ENCODE results near the gene GPAT2. TPM values are rescaled to one million over a fixed set of nuclear protein-coding genes. Genes with fewer than 3 reads are reported as not detected.
"Not testable (repeated sequence)": the region's sequence is repeated elsewhere in the genome, so short reads cannot be mapped to it uniquely, and the experiment has no call there.

Gene GPAT2
- total RNA-seq, 4 donors from 2014 or later: 0.38 to 3.6 (median 1.4) TPM

DNA sequence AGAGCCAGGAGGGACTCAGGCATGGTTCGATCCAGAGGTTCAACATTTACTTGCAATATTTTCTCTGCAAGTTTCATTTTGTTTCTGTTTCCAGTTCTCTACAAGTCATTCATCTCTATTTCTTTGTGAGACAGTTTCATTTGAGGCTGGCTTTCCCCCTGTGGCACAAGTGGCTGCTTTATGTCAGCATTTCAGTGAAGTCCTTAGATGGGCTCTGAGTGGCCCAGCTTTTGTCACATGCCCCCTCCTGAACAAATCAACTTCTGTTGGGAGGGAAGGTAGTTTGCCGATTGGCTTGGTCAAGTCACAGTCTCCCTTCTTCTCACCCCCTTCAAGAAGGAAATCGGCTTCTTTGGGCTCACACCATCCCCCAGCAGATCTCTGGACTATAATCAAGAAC lies 17.9 kb upstream of the GPAT2 start:
- peak in 1 of 2 donors; percentile 13 for DNase-seq (ENCODE audit: low spot score in 2 of 2)
- 89 to 96% methylated on average over 2 to 3 of the region's 3 CpGs for WGBS, 2 donors
- intact Hi-C loops (cut with DNase I; ENCODE audit: low total_unique reads); H3K4me3 ChIP-seq (ENCODE audit: low read depth, poor library complexity, severe bottlenecking): not testable (repeated sequence)

DNA sequence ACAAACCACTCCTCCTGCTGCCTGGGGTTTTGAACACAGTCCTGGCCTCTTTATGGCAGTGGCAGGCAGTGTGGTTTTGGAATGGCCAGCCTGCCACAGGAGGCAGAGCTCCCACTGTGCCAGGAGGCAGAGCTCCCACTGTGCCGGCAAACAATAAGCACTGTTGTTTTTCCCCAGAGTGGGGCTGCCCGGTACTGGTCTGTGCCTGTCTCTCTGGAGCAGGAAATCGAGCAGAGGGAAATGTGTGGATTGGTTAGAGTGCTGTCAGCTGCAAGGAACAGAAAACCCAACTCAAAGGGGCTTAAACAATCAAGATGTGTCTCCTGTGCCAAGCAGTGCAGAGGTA lies 15.2 kb upstream of the GPAT2 start:
- intact Hi-C loops (cut with DNase I; ENCODE audit: low total_unique reads); H3K4me3 ChIP-seq (ENCODE audit: low read depth, poor library complexity, severe bottlenecking); DNase-seq (ENCODE audit: low spot score in 2 of 2): not testable (repeated sequence)
- WGBS, 2 donors: no CpG with 5 or more reads among the region's 3 CpGs

DNA sequence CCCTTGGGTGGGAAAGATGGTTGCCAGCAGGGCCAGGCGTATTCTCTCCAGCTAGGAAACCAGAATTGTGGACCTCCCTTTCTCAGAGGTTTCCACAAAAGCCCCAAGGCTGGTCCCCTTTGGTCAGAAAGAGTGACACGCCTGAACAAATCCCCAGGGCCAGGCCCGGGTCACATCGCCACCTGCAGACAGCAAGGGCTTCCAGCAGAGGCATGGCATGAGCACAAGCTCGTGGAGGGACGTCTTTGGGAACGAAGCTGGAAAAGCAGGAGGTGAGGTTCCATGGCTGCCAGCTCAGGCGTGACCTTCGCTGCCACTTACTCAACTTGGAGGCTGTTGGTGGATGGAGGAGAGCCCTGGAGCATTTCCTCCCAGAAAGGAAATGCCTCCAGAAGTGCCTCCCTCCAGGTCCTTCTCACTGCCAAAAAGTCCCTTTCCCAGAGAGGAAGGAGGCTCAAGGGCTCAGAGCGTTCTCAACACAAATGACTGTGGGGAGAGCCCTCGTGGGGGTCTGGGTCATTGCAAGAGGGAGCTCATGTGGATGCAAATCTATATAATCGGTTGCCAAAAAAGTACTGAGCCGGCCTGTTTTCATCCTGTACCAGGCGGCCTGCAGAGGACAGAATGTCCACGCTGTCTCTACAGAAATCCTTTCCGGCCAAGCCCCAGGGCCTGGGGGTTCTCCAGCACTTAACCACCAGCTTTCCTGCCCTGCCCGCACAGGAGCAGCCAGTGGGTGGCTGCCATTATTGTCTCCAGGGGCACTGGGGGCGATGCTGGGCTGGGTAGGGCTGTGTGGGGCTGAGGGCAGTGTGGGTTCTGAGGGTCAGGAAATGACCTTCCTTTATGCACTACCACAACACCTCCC lies 14.6 kb upstream of the GPAT2 start:
- intact Hi-C loops (cut with DNase I; ENCODE audit: low total_unique reads): not testable (repeated sequence)
- DNase-seq (ENCODE audit: low spot score in 2 of 2): peak in 1 of 2 donors; percentile 50

DNA sequence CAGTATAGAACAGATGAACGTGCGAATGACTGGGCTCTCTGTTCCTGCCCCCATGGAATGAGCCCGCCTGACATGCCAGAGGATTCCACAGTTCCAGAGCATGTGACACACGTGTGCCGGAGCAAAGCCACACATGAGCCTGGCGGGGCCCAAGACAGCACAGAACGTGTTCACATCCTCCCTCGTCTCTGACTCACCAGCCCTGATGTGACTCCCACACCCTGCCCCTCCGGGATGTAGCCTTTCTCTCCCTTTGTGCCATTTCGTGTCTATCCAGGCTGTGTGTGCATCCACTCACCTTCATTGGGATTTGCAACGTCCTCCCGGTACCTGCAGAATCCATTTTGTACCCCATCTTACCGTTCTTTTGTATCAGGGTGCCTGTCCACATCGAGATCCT lies 838 bp upstream of the GPAT2 start:
- intact Hi-C loops (cut with DNase I; ENCODE audit: low total_unique reads); H3K4me3 ChIP-seq (ENCODE audit: low read depth, poor library complexity, severe bottlenecking): not testable (repeated sequence)
- WGBS, 2 donors: no CpG with 5 or more reads among the region's 14 CpGs

More for the DNA sequence above, 14.6 kb upstream of the GPAT2 start:
- WGBS, 2 donors: 42 to 92% methylated on average over 2 to 9 of the region's 18 CpGs
- not testable (repeated sequence) for H3K4me3 ChIP-seq (ENCODE audit: low read depth, poor library complexity, severe bottlenecking)

DNA sequence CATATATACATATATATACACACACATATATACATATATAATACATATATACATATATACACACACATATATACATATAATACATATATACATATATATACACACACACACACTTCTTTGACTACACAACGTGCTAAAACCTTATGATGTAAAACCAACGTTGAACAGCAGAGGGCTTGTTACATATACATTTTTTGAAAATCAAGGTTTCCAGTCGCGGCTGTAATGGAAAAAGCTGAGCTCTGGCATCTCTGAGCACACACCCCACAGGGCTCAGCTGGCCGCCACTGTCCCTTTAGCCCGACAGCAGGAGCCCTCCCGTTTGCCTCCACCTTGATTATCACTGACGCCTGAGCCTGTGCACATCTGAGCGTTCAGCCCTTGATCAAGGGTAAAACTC lies 719 bp downstream of the GPAT2 start:
- WGBS, 2 donors: 0 to 9% methylated on average over 1 of the region's 9 CpGs

More for the DNA sequence above, 838 bp upstream of the GPAT2 start:
- not testable (repeated sequence) for DNase-seq (ENCODE audit: low spot score in 2 of 2)

DNA sequence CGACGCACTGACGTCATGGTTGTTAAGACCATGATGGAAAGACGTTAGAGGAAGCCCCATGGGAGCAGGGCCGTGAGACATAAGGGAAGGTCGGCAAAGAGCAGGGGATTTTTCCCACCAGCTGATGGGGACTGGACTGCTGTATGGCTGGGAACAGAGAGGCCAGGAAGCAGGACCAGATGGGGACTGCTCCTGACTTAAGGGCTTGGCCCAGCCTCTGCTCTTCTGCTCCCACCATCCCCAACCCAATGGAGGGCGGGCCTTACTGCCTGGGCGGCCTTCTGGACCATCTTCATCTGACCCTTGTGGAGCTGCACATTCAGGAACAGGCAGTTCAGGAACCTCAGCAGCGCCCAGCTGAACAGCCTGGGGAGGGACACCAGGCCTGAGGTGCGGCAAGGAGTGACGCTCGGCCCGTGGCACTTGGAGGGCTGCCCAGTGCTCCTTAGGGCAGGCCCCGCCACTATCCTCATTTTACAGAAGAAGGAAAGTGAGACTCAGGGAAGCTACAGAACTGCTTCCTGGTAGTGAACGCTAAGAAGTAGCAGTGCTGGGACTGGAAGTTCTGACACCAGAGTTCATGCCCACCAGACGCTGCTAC lies 6.9 kb downstream of the GPAT2 start:
- H3K4me3 ChIP-seq (ENCODE audit: low read depth, poor library complexity, severe bottlenecking); intact Hi-C loops (cut with DNase I; ENCODE audit: low total_unique reads); DNase-seq (ENCODE audit: low spot score in 2 of 2): not testable (repeated sequence)
- WGBS, 2 donors: no CpG with 5 or more reads among the region's 16 CpGs

More for the DNA sequence above, 719 bp downstream of the GPAT2 start:
- DNase-seq (ENCODE audit: low spot score in 2 of 2); intact Hi-C loops (cut with DNase I; ENCODE audit: low total_unique reads); H3K4me3 ChIP-seq (ENCODE audit: low read depth, poor library complexity, severe bottlenecking): not testable (repeated sequence)

DNA sequence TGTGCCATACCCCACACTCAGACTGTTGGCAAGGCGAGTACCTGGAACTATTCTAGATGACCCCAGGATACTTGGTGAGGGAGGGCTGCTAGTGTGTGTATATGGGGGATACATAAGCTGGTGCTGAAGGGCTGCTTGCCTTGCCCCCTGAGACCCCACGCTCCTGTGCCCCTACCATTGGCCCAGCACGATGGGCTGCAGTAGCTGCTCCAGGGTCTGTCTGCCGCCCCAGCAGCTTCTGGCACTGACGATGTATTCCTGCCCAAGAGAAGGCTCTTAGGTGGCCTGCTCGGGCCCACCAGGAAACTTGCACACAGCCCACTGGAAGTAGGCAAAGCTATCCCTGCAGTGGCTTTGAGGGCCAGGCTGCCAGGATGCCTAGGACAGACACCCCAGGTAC lies 9.0 kb downstream of the GPAT2 start:
- H3K4me3 ChIP-seq (ENCODE audit: low read depth, poor library complexity, severe bottlenecking); intact Hi-C loops (cut with DNase I; ENCODE audit: low total_unique reads): not testable (repeated sequence)
- DNase-seq (ENCODE audit: low spot score in 2 of 2): peak in 1 of 2 donors; percentile 48
- 94 to 97% methylated on average over 4 to 5 of the region's 6 CpGs for WGBS, 2 donors

DNA sequence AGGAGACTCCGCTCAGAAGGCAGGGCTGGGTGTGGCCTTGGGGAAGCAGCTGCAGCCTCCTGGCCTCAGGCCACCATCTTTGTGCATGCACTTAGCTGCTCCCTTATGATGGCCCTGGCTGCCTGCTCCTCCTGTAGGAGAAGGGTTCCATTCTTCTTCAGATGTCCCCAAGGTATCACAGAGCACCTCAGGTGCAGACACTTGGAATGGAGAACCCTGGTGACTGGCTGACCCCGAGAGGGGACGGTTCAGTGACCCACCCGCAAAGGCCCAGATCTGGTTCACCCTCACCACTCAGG lies 9.6 kb downstream of the GPAT2 start:
- intact Hi-C loops (cut with DNase I; ENCODE audit: low total_unique reads): no loop called here
- 66 to 82% methylated on average over 4 of the region's 4 CpGs for WGBS, 2 donors
- DNase-seq (ENCODE audit: low spot score in 2 of 2): no peak
- no peak overlapping the region for H3K4me3 ChIP-seq (ENCODE audit: low read depth, poor library complexity, severe bottlenecking)
- TF ChIP-seq, protein P1, sequence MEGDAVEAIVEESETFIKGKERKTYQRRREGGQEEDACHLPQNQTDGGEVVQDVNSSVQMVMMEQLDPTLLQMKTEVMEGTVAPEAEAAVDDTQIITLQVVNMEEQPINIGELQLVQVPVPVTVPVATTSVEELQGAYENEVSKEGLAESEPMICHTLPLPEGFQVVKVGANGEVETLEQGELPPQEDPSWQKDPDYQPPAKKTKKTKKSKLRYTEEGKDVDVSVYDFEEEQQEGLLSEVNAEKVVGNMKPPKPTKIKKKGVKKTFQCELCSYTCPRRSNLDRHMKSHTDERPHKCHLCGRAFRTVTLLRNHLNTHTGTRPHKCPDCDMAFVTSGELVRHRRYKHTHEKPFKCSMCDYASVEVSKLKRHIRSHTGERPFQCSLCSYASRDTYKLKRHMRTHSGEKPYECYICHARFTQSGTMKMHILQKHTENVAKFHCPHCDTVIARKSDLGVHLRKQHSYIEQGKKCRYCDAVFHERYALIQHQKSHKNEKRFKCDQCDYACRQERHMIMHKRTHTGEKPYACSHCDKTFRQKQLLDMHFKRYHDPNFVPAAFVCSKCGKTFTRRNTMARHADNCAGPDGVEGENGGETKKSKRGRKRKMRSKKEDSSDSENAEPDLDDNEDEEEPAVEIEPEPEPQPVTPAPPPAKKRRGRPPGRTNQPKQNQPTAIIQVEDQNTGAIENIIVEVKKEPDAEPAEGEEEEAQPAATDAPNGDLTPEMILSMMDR (IDR thresholded peaks at IDR 0.05): no peak
- TF ChIP-seq POLR2A (IDR thresholded peaks at IDR 0.05): no peak

DNA sequence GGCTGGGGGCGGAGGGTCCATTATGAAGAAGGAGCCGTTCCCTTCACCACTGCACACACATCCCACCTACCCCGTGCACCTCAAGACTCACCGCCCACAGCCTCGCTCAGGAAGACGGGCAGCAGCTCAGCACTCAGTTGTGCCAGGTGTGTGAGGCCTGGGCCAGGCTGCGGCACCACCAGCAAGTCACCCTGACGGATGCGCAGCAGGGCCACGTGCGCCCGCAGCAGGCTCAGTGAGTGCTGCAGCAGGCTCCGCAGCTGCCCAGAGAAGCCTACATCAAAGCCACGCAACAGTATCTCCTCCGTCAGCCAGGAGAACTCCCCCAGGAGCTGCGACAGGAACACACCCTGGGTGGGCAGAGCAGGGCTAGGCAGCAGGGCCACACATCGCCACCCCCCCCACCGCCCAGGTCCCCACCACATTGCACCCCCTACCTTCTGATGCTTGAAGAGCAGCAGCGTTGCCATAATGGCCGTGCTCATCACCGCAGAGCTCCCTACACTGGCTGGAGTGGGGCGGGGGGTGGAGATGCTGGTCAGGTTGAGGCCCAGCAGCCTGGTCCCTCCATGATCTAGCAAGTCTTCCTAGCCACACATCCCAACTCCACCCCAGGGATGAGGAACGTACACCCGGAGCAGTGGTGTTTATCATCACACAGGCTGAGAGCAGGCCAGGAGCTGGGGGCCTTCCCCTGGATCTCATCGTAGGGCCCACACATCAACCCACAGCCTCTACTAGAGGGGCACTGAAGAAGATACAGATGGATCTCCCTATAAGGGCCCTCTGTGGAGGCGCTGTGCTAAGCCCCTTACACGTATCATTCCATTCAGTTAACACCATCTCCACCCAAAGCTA lies 10.2 kb downstream of the GPAT2 start:
- WGBS, 2 donors: 72 to 74% methylated on average over 8 to 16 of the region's 27 CpGs
- intact Hi-C loops (cut with DNase I; ENCODE audit: low total_unique reads): no loop called here
- TF ChIP-seq POLR2A (IDR thresholded peaks at IDR 0.05): no peak
- TF ChIP-seq, protein P1 (IDR thresholded peaks at IDR 0.05): no peak
- peak in 1 of 2 donors; percentile 81 for DNase-seq (ENCODE audit: low spot score in 2 of 2)
- H3K4me3 ChIP-seq (ENCODE audit: low read depth, poor library complexity, severe bottlenecking): no peak overlapping the region

DNA sequence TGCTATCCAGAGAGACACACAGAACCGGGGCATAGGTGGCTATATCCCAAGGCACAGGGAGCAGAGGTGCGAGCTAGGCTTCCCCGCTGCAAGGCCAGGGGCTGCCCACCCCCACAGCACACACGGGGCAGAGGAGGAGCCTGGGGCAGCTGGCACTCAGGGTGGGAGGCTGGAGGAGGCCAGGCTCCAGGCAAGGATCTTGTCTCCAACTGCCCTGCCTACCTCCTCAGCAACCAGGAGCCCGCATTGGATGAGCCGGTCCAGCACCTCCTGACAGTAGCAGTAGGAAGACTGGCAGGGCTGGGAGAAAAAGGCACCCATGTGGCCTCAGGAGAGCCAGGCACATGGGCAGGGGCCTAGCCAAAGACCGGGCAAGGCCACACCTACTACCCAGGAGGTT lies 11.0 kb downstream of the GPAT2 start:
- H3K4me3 ChIP-seq (ENCODE audit: low read depth, poor library complexity, severe bottlenecking); intact Hi-C loops (cut with DNase I; ENCODE audit: low total_unique reads): not testable (repeated sequence)
- DNase-seq (ENCODE audit: low spot score in 2 of 2): peak in 1 of 2 donors; percentile 52
- 73 to 85% methylated on average over 7 of the region's 7 CpGs for WGBS, 2 donors

Data from lower leg skin (tissue), 4 donors.